GM12801 (cell line): ENCODE results near the gene ACP4.
"Not testable (repeated sequence)": the region's sequence is repeated elsewhere in the genome, so short reads cannot be mapped to it uniquely, and the experiment has no call there.

ENCODE experiments used
- CTCF ChIP-seq: IDR thresholded peaks from one replicate; pipeline ENCODE4 v1.5.1; 2011; ENCODE audit warnings: control low read depth; ENCODE audit not compliant: insufficient read length; ENCODE audit errors: extremely low read depth

The ACP4 gene

GRCh38 chr19:50759886-50760285, 30.3 kb upstream of the ACP4 start:
- TF ChIP-seq CTCF: no peak

- TF ChIP-seq CTCF: no peak
These were observed 25.8 kb upstream of the ACP4 start for GRCh38 chr19:50764409-50764808.

GRCh38 chr19:50768277-50768676, 21.9 kb upstream of the ACP4 start:
- no peak for TF ChIP-seq CTCF

GRCh38 chr19:50770164-50770563, 20.1 kb upstream of the ACP4 start, which contains the start of gene GPR32:
Gene GPR32 (plus strand): TSS chr19:50770464. CDS start chr19:50770601, 137 bp downstream.
- not testable (repeated sequence) for TF ChIP-seq CTCF

GRCh38 chr19:50770888-50771287, 19.3 kb upstream of the ACP4 start:
- TF ChIP-seq CTCF: no peak

GRCh38 chr19:50772476-50772875, 17.7 kb upstream of the ACP4 start:
- TF ChIP-seq CTCF: no peak

GRCh38 chr19:50776131-50776530, 14.1 kb upstream of the ACP4 start:
- no peak for TF ChIP-seq CTCF

- TF ChIP-seq CTCF: no peak
These were observed 13.0 kb upstream of the ACP4 start for GRCh38 chr19:50777261-50777660.
